Neural cell (in vitro differentiated cells): ENCODE results near the gene MAPK11. TPM values are rescaled to one million over a fixed set of nuclear protein-coding genes. Genes with fewer than 3 reads are reported as not detected.

Experiments used
- H2AFZ ChIP-seq: fragments of 200-600, 300-800 bp; sonication (generic), shearing (Covaris generic); 2 replicates; pipeline ENCODE4 v1.6.0; 2014; ENCODE audit warnings: low read depth, mild to moderate bottlenecking, antibody characterized with exemption, low read length, moderate library complexity
- H3F3A ChIP-seq: fragments of 200-600 bp; shearing (Covaris generic); 2 replicates; pipeline ENCODE4 v1.6.1; 2016; ENCODE audit warnings: mild to moderate bottlenecking, moderate library complexity, mixed read lengths, antibody characterized with exemption, low read length; ENCODE audit not compliant: insufficient read depth, poor library complexity, severe bottlenecking
- H3K27ac ChIP-seq: fragments of 200-600, 300-800 bp; sonication (generic), shearing (Covaris generic); 2 replicates; pipeline ENCODE4 v1.5.1; 2014; ENCODE audit warnings: mild to moderate bottlenecking, low read length, moderate library complexity
- H3K27me3 ChIP-seq: fragments of 300-800, 200-600 bp; sonication (generic), shearing (Covaris generic); 2 replicates; pipeline ENCODE4 v1.6.0; 2014; ENCODE audit warnings: mild to moderate bottlenecking, low read depth, low read length, moderate library complexity; ENCODE audit not compliant: insufficient read depth
- H3K36me3 ChIP-seq: fragments of 300-800, 200-600 bp; sonication (generic), shearing (Covaris generic); 2 replicates; pipeline ENCODE4 v1.5.1; 2014; ENCODE audit warnings: mild to moderate bottlenecking, antibody characterized with exemption, low read length, moderate library complexity; ENCODE audit not compliant: insufficient read depth
- H3K4me2 ChIP-seq: fragments of 300-800, 200-600 bp; sonication (generic), shearing (Covaris generic); 2 replicates; pipeline ENCODE4 v1.6.0; 2014; ENCODE audit warnings: mild to moderate bottlenecking, low read length
- H3K4me3 ChIP-seq: fragments of 300-800, 200-600 bp; sonication (generic), shearing (Covaris generic); 2 replicates; pipeline ENCODE4 v1.5.1; 2014; ENCODE audit warnings: mild to moderate bottlenecking, low read length, moderate library complexity
- H3K79me2 ChIP-seq: fragments of 200-600 bp; shearing (Covaris generic); replicated peaks from 2 replicates; pipeline ENCODE4 v1.6.0; 2014; ENCODE audit warnings: mild to moderate bottlenecking, low read length, moderate library complexity; ENCODE audit not compliant: insufficient read depth
- H3K9ac ChIP-seq: fragments of 300-800, 200-600 bp; sonication (generic), shearing (Covaris generic); 2 replicates; pipeline ENCODE4 v1.6.1; 2016; ENCODE audit warnings: mild to moderate bottlenecking, low read length, mixed read lengths
- H3K9me2 ChIP-seq: fragments of 200-600 bp; shearing (Covaris generic); 2 replicates; pipeline ENCODE4 v1.6.1; 2016; ENCODE audit warnings: mild to moderate bottlenecking, low read length, mixed read lengths; ENCODE audit not compliant: insufficient read depth
- H3K9me3 ChIP-seq: fragments of 200-600, 300-800 bp; sonication (generic), shearing (Covaris generic); 2 replicates; pipeline ENCODE4 v1.6.1; 2016; ENCODE audit warnings: mild to moderate bottlenecking, mixed run types, low read length, moderate library complexity, mixed read lengths
- H4K20me1 ChIP-seq: fragments of 200-600 bp; shearing (Covaris generic); 2 replicates; pipeline ENCODE4 v1.6.1; 2016; ENCODE audit warnings: mild to moderate bottlenecking, mixed run types; ENCODE audit not compliant: insufficient read depth
- EP300 ChIP-seq: fragments of 450-650 bp; conservative IDR thresholded peaks from 2 replicates; pipeline ENCODE4 v1.6.1; 2014; ENCODE audit warnings: antibody characterized with exemption, mild to moderate bottlenecking, moderate library complexity; ENCODE audit not compliant: poor library complexity, severe bottlenecking
- EZH2 ChIP-seq: fragments of 200-600, 300-800 bp; shearing (Covaris generic), sonication (generic); IDR thresholded peaks from 2 replicates; pipeline ENCODE4 v1.6.1; 2014; ENCODE audit warnings: antibody characterized with exemption, low read length, borderline replicate concordance, mild to moderate bottlenecking; ENCODE audit not compliant: insufficient read depth, poor library complexity, severe bottlenecking
- MXI1 ChIP-seq: fragments of 450-650 bp; conservative IDR thresholded peaks from 2 replicates; pipeline ENCODE4 v1.6.1; 2014; ENCODE audit warnings: antibody characterized with exemption, mild to moderate bottlenecking; ENCODE audit not compliant: poor library complexity, severe bottlenecking
- RAD21 ChIP-seq: fragments of 450-650 bp; conservative IDR thresholded peaks from 2 replicates; pipeline ENCODE4 v1.6.1; 2014; ENCODE audit warnings: antibody characterized with exemption, mild to moderate bottlenecking, moderate library complexity
- SMC3 ChIP-seq: fragments of 450-650 bp; conservative IDR thresholded peaks from 2 replicates; pipeline ENCODE4 v1.6.1; 2014; ENCODE audit warnings: antibody characterized with exemption, mild to moderate bottlenecking, moderate library complexity; ENCODE audit not compliant: poor library complexity
- TAF1 ChIP-seq: IDR thresholded peaks from 2 replicates; pipeline ENCODE4 v1.6.1; 2012; ENCODE audit warnings: low read depth
- polyA plus RNA-seq: library from polyadenylated mRNA; depleted of rRNA; stranded (reverse); fragments of >200 nt; gene quantifications from 2 replicates; pipeline ENCODE4 v1.2.3, GENCODE V29; 2014
- TF ChIP-seq, protein P1 (sequence below): IDR thresholded peaks from 2 replicates; pipeline ENCODE4 v1.6.1; 2012; ENCODE audit warnings: borderline replicate concordance
- TF ChIP-seq, protein P2 (sequence below): fragments of 450-650 bp; IDR thresholded peaks from 2 replicates; pipeline ENCODE4 v1.5.1; 2014; ENCODE audit warnings: antibody characterized with exemption, mild to moderate bottlenecking, moderate library complexity; ENCODE audit not compliant: poor library complexity, severe bottlenecking

Gene MAPK11
- polyA plus RNA-seq, 1 donor from 2014 or later, result 36.3 TPM

DNA sequence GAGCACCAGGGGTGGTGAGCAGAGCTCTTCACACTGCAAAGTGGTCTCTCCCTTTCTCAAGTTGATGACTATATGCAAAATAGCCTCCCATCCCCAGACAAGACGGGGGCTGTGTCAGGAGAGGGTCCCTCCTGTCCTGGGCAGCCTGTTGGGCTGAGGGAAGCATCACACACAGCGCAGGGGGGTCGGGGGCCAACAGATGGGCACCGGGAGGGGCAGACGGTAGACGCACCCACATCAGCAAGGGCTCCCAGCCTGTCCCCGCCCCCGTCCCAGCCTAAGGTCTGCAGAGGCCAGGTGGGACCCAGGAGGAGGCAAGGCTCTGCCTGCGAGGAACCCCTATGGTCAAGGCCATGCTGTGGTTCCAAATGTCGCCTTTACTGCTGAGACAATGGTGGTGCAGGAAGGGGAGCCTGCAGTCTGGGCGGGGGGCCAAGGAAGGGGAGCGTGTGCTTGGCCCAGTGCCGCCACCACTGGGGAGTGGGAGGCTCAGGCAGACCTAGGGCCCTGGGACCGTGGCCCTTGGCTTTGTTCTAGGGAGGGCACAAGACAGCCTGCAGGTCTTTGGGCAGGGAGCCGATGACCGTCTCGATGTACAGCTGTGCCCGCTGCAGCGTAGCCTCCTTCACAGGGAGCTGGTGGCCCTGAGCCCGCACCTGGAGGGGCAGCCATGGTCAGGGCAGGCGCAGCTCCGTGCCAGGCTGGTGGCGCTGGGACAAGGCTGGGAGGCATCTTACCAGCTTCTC lies 41.6 kb upstream of the MAPK11 start:
- no peak overlapping the region for H3K4me3 ChIP-seq
- no peak overlapping the region for H2AFZ ChIP-seq
- no peak overlapping the region for H3K9ac ChIP-seq
- no peaks in the 10 kb centered on the region for H3K27me3 ChIP-seq
- H3K9me3 ChIP-seq, result no peaks in the 10 kb centered on the region
- no peak overlapping the region for H3K27ac ChIP-seq
- no peaks in the 10 kb centered on the region for H3K36me3 ChIP-seq
- H4K20me1 ChIP-seq, result no peaks in the 10 kb centered on the region
- no peaks in the 10 kb centered on the region for H3K9me2 ChIP-seq
- H3F3A ChIP-seq, result no peaks in the 10 kb centered on the region
- H3K4me2 ChIP-seq, result no peak overlapping the region
- H3K79me2 ChIP-seq, result no peaks in the 10 kb centered on the region
- TF ChIP-seq, protein P1, sequence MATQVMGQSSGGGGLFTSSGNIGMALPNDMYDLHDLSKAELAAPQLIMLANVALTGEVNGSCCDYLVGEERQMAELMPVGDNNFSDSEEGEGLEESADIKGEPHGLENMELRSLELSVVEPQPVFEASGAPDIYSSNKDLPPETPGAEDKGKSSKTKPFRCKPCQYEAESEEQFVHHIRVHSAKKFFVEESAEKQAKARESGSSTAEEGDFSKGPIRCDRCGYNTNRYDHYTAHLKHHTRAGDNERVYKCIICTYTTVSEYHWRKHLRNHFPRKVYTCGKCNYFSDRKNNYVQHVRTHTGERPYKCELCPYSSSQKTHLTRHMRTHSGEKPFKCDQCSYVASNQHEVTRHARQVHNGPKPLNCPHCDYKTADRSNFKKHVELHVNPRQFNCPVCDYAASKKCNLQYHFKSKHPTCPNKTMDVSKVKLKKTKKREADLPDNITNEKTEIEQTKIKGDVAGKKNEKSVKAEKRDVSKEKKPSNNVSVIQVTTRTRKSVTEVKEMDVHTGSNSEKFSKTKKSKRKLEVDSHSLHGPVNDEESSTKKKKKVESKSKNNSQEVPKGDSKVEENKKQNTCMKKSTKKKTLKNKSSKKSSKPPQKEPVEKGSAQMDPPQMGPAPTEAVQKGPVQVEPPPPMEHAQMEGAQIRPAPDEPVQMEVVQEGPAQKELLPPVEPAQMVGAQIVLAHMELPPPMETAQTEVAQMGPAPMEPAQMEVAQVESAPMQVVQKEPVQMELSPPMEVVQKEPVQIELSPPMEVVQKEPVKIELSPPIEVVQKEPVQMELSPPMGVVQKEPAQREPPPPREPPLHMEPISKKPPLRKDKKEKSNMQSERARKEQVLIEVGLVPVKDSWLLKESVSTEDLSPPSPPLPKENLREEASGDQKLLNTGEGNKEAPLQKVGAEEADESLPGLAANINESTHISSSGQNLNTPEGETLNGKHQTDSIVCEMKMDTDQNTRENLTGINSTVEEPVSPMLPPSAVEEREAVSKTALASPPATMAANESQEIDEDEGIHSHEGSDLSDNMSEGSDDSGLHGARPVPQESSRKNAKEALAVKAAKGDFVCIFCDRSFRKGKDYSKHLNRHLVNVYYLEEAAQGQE, result no peak
- no peak for TF ChIP-seq EZH2
- TF ChIP-seq MXI1, result no peak
- no peak for TF ChIP-seq RAD21
- no peak for TF ChIP-seq SMC3
- TF ChIP-seq, protein P2, sequence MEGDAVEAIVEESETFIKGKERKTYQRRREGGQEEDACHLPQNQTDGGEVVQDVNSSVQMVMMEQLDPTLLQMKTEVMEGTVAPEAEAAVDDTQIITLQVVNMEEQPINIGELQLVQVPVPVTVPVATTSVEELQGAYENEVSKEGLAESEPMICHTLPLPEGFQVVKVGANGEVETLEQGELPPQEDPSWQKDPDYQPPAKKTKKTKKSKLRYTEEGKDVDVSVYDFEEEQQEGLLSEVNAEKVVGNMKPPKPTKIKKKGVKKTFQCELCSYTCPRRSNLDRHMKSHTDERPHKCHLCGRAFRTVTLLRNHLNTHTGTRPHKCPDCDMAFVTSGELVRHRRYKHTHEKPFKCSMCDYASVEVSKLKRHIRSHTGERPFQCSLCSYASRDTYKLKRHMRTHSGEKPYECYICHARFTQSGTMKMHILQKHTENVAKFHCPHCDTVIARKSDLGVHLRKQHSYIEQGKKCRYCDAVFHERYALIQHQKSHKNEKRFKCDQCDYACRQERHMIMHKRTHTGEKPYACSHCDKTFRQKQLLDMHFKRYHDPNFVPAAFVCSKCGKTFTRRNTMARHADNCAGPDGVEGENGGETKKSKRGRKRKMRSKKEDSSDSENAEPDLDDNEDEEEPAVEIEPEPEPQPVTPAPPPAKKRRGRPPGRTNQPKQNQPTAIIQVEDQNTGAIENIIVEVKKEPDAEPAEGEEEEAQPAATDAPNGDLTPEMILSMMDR, result no peak
- TF ChIP-seq TAF1, result no peak
- no peak for TF ChIP-seq EP300

DNA sequence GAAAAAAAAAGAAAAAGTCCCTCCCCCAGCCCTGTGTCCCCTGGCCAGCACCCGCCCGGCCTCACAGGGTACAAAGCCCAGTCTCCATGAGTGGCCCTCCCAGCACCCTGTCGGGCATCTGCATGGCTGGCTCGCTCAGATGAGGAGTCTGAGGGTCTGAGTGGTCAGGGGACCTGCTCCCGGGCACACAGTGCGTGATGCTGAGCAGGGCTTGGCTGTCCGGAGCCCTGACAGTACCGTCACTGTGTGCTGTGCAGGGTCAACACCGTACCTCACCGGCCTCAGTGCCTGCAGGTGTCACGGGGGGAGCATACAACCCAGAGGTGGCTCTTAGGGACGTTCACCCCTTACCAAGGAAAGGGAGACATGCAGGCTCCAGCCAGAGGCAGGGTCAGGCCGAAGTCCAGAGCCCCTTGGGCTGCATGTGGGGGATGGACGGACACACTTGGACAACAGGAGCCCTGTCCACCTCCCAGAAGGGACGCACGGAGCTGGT lies 40.8 kb upstream of the MAPK11 start:
- no peak overlapping the region for H3K4me2 ChIP-seq
- H3K9ac ChIP-seq, result no peak overlapping the region
- no peaks in the 10 kb centered on the region for H4K20me1 ChIP-seq
- TF ChIP-seq RAD21 (no peak), SMC3 (no peak), EP300 (no peak), MXI1 (no peak), EZH2 (no peak)
- TF ChIP-seq, protein P2, result no peak
- H3K27ac ChIP-seq, result no peak overlapping the region
- H3K9me2 ChIP-seq, result no peaks in the 10 kb centered on the region
- H3K9me3 ChIP-seq, result no peaks in the 10 kb centered on the region
- peaks cover 4% of the 10 kb centered on the region for H3K79me2 ChIP-seq
- no peaks in the 10 kb centered on the region for H3K27me3 ChIP-seq
- H3K36me3 ChIP-seq, result no peaks in the 10 kb centered on the region
- no peak overlapping the region for H2AFZ ChIP-seq
- H3K4me3 ChIP-seq, result no peak overlapping the region
- H3F3A ChIP-seq, result no peaks in the 10 kb centered on the region
